H1 (cell line): ENCODE measurements around the gene JAKMIP2. TPM values are rescaled to one million over a fixed set of nuclear protein-coding genes. Genes with fewer than 3 reads are reported as not detected.

ENCODE experiments used
- CHD2 ChIP-seq: IDR thresholded peaks from 2 replicates; pipeline ENCODE4 v1.6.1; 2012; ENCODE audit warnings: low read length, improper control_type of control experiment
- CHD7 ChIP-seq: fragments of 300-600 bp; sonication (generic); IDR thresholded peaks from 2 replicates; pipeline ENCODE4 v1.7.1; 2012; ENCODE audit warnings: low read length, moderate library complexity, mild to moderate bottlenecking, inconsistent platforms; ENCODE audit not compliant: insufficient replicate concordance
- CREB1 ChIP-seq: IDR thresholded peaks from 2 replicates; pipeline ENCODE4 v1.6.1; 2012; ENCODE audit warnings: inconsistent platforms
- KDM1A ChIP-seq: fragments of 200-600, 300-600 bp; sonication (generic); IDR thresholded peaks from 2 replicates; pipeline ENCODE4 v1.7.1; 2016; ENCODE audit warnings: mild to moderate bottlenecking, low read length, borderline replicate concordance
- KDM5A ChIP-seq: fragments of 200-600 bp; IDR thresholded peaks from 2 replicates; pipeline ENCODE4 v1.7.1; 2012; ENCODE audit warnings: mild to moderate bottlenecking, low read length, inconsistent platforms, mixed read lengths
- NRF1 ChIP-seq: IDR thresholded peaks from 2 replicates; pipeline ENCODE4 v1.6.1; 2011; ENCODE audit warnings: mild to moderate bottlenecking, low read depth, low read length, improper control_type of control experiment
- SP2 ChIP-seq: IDR thresholded peaks from 2 replicates; pipeline ENCODE4 v1.6.1; 2012; ENCODE audit warnings: mild to moderate bottlenecking, low read length, inconsistent platforms
- SP4 ChIP-seq: IDR thresholded peaks from 2 replicates; pipeline ENCODE4 v1.6.1; 2012; ENCODE audit warnings: low read length, inconsistent platforms
- TBP ChIP-seq: IDR thresholded peaks from 2 replicates; pipeline ENCODE4 v1.6.1; 2011; ENCODE audit warnings: low read depth, low read length, improper control_type of control experiment
- TEAD4 ChIP-seq: IDR thresholded peaks from 2 replicates; pipeline ENCODE4 v1.6.1; 2012; ENCODE audit warnings: low read depth, low read length, inconsistent platforms, mixed read lengths
- ZNF274 ChIP-seq: IDR thresholded peaks from 2 replicates; pipeline ENCODE4 v1.7.0; 2012; ENCODE audit warnings: low read length, borderline replicate concordance; ENCODE audit errors: extremely low read depth
- polyA plus RNA-seq, 7 experiments: library from polyadenylated mRNA; depleted of rRNA in 3 of 7; stranded (reverse) in 5 of 7; unstranded in 2 of 7; fragments of >200 nt in 5 of 7; fragments of 200-250 nt in 2 of 7; gene quantifications; 1 replicate in 5 of 7; 2 replicates in 1 of 7; 4 replicates in 1 of 7; pipeline versions ENCODE4 v1.2.1 to v1.2.3, GENCODE V29; 2011 to 2013; ENCODE audit warnings: missing spikeins in 2 of 7, mixed read lengths in 2 of 7
- total RNA-seq: library from RNA; stranded (reverse); fragmentation: NEBNext Ultra II Directional; extraction: Animal tissue kit (Norgen Biotek cat#: 25700); gene quantifications from 2 replicates; pipeline ENCODE4 v1.2.1, GENCODE V29; 2021

JAKMIP2 gene
- total and polyA plus RNA-seq, 2 of the 8 experiments (the other 6 are each of a cell fraction or from before 2014, with no cell fraction given) = 2.4 to 13.6 TPM

- TF ChIP-seq CHD7 (no peak), KDM1A (no peak), TBP (no peak), CREB1 (no peak), ZNF274 (no peak), CHD2 (no peak), TEAD4 (no peak), NRF1 (no peak), SP2 (no peak), KDM5A (no peak), SP4 (no peak)
These were observed 73.8 kb downstream of the JAKMIP2 start (continued) for GRCh38 chr5:147708708-147709107.
